Measurements from ENCODE around the gene ARRB2.

DNA sequence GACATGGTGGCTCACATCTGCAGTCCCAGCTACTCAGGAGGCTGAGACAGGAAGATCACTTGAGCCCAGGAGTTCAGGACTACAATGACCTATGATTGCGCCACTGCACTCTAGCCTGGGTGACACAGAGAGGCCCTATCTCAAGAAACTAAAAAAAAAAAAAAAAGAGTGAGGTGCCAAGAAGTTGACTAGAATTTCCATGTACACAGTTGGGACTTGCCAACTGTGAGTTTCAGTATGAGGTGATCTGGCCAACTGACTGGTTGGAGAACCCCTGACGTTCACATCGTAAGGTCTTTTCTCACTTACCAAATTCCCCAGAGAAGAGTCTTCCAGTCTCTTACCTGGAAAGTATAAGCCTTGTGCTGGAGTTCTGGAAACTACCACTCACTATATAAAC is 17.7 kb downstream of the ARRB2 start:
- TF ChIP-seq CTCF (IDR thresholded peaks at IDR 0.05) (no peak), POLR2A (IDR thresholded peaks at IDR 0.05) (no peak)

Data from thyroid gland (tissue), 4 donors.